ENCODE results near the gene M1AP. TPM values are rescaled to one million over a fixed set of nuclear protein-coding genes. Genes with fewer than 3 reads are reported as not detected.
A peak's percentile ranks its signal among the peaks of the same experiment; 100 is the strongest.

Gene M1AP
- polyA plus RNA-seq, 1 donor (not counting 4 experiments of a cell fraction or from before 2014, with no cell fraction given), result 0.21 TPM

DNA sequence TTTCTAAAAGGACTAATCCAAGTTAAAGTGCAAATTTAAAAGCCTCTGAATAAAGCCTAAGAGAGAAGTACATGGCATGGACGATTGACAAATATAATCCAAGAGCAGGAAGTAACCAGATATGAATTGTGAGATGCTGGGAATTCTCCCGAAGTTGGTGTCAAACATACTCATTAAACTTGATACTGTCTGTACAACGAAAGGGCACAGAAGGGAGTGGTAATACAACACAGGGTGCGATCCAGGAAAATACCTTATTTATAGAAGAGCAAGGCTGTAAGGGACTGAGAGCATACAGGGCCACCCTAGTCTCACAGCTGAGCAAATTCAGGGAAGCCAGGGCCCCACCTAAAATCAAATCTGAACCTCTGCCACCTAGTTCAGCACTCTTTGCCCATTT lies 47.5 kb upstream of the M1AP start:
- Histone ChIP-seq H3K4me3 (ENCODE audit: control insufficient read depth in 2 of 3, extremely low read depth in 1 of 3, insufficient read depth in 2 of 3, low read depth in 1 of 3, low read length in 3 of 3) (no peak overlapping the region), H3K27me3 (ENCODE audit: control insufficient read depth, extremely low read depth, insufficient read depth, low read length) (no peaks in the 10 kb centered on the region), H3K9ac (ENCODE audit: control insufficient read depth, extremely low read depth, insufficient read depth, low read length) (no peak overlapping the region), H3K9me3 (ENCODE audit: control insufficient read depth, low read depth, low read length) (no peaks in the 10 kb centered on the region), H3K4me1 (ENCODE audit: control insufficient read depth, extremely low read depth, insufficient read depth, low read length) (peaks cover 14% of the 10 kb centered on the region), H3K36me3 (ENCODE audit: control insufficient read depth in 2 of 2, extremely low read depth in 1 of 2, insufficient read depth in 2 of 2, low read length in 2 of 2) (no peaks in the 10 kb centered on the region), H4K20me1 (ENCODE audit: control insufficient read depth, extremely low read depth, insufficient read depth, low read length) (no peaks in the 10 kb centered on the region), H3K9me1 (ENCODE audit: control insufficient read depth, extremely low read depth, insufficient read depth, low read length) (no peaks in the 10 kb centered on the region), H3K79me2 (ENCODE audit: control insufficient read depth, insufficient read depth, low read length) (no peaks in the 10 kb centered on the region), H2AFZ (ENCODE audit: control insufficient read depth, low read length) (no peak overlapping the region), H3K4me2 (ENCODE audit: control insufficient read depth, extremely low read depth, insufficient read depth, low read depth, low read length) (no peak overlapping the region), H3K27ac (ENCODE audit: control insufficient read depth, insufficient read depth, low read length) (no peak overlapping the region)
- dilution Hi-C loops (cut with MboI; ENCODE audit: extremely low pct_ligation_motif_present, low sequenced_read_pairs), result no loop called here
- TF ChIP-seq EZH2 (IDR thresholded peaks at IDR 0.05; ENCODE audit: low read length), result no peak
- TF ChIP-seq, protein P1, sequence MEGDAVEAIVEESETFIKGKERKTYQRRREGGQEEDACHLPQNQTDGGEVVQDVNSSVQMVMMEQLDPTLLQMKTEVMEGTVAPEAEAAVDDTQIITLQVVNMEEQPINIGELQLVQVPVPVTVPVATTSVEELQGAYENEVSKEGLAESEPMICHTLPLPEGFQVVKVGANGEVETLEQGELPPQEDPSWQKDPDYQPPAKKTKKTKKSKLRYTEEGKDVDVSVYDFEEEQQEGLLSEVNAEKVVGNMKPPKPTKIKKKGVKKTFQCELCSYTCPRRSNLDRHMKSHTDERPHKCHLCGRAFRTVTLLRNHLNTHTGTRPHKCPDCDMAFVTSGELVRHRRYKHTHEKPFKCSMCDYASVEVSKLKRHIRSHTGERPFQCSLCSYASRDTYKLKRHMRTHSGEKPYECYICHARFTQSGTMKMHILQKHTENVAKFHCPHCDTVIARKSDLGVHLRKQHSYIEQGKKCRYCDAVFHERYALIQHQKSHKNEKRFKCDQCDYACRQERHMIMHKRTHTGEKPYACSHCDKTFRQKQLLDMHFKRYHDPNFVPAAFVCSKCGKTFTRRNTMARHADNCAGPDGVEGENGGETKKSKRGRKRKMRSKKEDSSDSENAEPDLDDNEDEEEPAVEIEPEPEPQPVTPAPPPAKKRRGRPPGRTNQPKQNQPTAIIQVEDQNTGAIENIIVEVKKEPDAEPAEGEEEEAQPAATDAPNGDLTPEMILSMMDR (optimal IDR thresholded peaks at IDR 0.05 in 1 of 3, IDR thresholded peaks at IDR 0.05 in 1 of 3, conservative IDR thresholded peaks at IDR 0.05 in 1 of 3; ENCODE audit: extremely low read depth in 1 of 3, insufficient read depth in 2 of 3, low read length in 3 of 3), result no peak
- FAIRE-seq (no peak), DNase-seq (ENCODE audit: low read depth, low spot score) (no peak)

DNA sequence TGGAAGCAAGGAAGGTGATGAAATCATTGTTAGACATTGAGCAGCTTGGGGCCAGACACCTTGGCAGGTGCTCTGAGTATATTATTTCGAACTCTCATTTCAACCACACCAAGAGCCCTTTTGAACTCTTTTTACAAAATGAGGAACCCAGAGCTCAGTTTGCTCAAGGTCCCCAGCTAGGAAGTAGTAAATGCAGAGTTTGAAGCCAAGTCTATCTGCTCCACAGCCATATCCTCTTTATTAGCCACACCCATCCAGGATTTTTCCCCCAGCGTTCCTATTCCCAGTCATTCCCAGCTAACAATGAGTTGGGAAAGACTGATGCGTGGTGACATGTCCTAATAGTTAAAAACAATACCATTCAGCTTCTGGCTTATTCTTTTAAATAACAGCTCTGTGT lies 46.2 kb upstream of the M1AP start:
- H3K9me3 ChIP-seq (ENCODE audit: control insufficient read depth, low read depth, low read length), result no peaks in the 10 kb centered on the region
- dilution Hi-C loops (cut with MboI; ENCODE audit: extremely low pct_ligation_motif_present, low sequenced_read_pairs), result no loop called here
- no peak overlapping the region for H3K27ac ChIP-seq (ENCODE audit: control insufficient read depth, insufficient read depth, low read length)
- H3K4me3 ChIP-seq (ENCODE audit: control insufficient read depth in 2 of 3, extremely low read depth in 1 of 3, insufficient read depth in 2 of 3, low read depth in 1 of 3, low read length in 3 of 3), result no peak overlapping the region
- peak overlapping the region; percentile 29 for H3K4me2 ChIP-seq (ENCODE audit: control insufficient read depth, extremely low read depth, insufficient read depth, low read depth, low read length)
- FAIRE-seq (no peak), DNase-seq (ENCODE audit: low read depth, low spot score) (no peak)
- H3K27me3 ChIP-seq (ENCODE audit: control insufficient read depth, extremely low read depth, insufficient read depth, low read length), result no peaks in the 10 kb centered on the region
- TF ChIP-seq, protein P1 (optimal IDR thresholded peaks at IDR 0.05 in 1 of 3, IDR thresholded peaks at IDR 0.05 in 1 of 3, conservative IDR thresholded peaks at IDR 0.05 in 1 of 3; ENCODE audit: extremely low read depth in 1 of 3, insufficient read depth in 2 of 3, low read length in 3 of 3), result no peak
- no peak for TF ChIP-seq EZH2 (IDR thresholded peaks at IDR 0.05; ENCODE audit: low read length)
- H2AFZ ChIP-seq (ENCODE audit: control insufficient read depth, low read length), result no peak overlapping the region
- no peak overlapping the region for H3K9ac ChIP-seq (ENCODE audit: control insufficient read depth, extremely low read depth, insufficient read depth, low read length)
- no peaks in the 10 kb centered on the region for H3K9me1 ChIP-seq (ENCODE audit: control insufficient read depth, extremely low read depth, insufficient read depth, low read length)
- H3K79me2 ChIP-seq (ENCODE audit: control insufficient read depth, insufficient read depth, low read length), result no peaks in the 10 kb centered on the region
- no peaks in the 10 kb centered on the region for H4K20me1 ChIP-seq (ENCODE audit: control insufficient read depth, extremely low read depth, insufficient read depth, low read length)
- peaks cover 14% of the 10 kb centered on the region for H3K4me1 ChIP-seq (ENCODE audit: control insufficient read depth, extremely low read depth, insufficient read depth, low read length)
- H3K36me3 ChIP-seq (ENCODE audit: control insufficient read depth in 2 of 2, extremely low read depth in 1 of 2, insufficient read depth in 2 of 2, low read length in 2 of 2), result no peaks in the 10 kb centered on the region
